GM18868 (cell line): Measurements from ENCODE around the gene HEXD.

Source experiments
- ATAC-seq: cut with Tn5 transposase; IDR thresholded peaks from one replicate; pipeline ENCODE4 v1.9.1; 2021; ENCODE audit warnings: mild to moderate bottlenecking, moderate library complexity; ENCODE audit not compliant: unreplicated experiment

Gene HEXD

DNA sequence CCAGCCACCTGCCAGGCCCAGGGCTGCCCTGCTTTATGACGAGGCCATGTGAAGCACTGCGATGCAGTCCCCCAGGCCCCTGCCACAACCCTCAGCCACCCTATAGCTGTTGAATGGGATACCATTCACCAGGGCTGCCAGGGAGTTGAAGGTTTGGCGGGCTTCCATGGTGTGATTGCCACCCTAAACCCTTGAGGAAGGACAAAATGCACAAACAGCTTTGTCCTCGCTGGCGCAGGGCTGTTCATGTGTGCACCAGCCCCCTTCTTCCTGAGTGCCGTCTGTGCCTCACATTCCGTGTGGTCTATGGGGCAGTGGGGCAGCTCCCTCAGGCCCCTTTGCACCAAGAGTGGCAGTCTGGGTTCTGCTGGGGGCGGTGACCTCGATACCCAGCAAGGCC is 65.7 kb downstream of the HEXD start:
- no peak for ATAC-seq

DNA sequence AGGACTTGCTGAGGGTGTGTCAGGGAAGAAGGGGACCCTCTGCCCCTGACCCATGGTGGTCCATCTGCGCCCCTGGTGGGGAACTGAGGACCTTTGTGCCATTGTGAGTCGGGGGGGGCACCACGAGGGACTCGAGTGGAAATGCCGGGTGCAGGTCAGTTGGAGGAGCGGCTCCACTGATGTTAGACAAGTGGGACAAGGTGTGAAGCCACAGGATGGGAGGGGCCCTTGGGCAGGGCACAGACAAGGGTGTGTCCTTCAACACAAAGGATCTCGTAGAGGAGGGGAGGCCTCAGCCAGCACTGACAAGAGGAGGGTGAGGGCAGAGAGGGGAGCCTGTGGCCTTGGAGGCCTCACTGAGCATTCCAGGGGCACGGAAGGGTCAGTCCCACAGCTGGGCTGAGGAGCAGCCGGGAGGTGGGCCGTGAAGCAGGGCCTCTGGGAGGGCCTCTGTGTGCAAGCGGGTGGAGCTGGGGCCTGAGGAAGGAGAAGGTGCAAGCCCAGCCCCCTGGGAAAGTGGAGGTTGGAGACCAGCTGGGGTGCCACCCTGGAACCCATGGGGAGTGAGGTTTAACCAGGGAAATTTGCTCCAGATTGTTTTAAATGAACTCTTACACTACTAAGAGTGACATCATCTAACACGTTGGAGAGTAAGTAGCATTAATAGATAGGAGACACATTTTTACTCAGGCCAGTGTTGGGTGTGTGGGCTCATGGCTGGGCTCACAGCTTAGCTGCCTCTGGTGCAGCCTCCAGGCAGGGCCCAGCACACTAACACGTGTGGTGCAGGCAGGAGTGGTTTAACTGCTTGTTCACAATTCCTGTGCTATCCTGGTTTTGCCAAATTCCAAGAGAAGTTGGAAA is 68.3 kb downstream of the HEXD start:
- ATAC-seq = no peak

DNA sequence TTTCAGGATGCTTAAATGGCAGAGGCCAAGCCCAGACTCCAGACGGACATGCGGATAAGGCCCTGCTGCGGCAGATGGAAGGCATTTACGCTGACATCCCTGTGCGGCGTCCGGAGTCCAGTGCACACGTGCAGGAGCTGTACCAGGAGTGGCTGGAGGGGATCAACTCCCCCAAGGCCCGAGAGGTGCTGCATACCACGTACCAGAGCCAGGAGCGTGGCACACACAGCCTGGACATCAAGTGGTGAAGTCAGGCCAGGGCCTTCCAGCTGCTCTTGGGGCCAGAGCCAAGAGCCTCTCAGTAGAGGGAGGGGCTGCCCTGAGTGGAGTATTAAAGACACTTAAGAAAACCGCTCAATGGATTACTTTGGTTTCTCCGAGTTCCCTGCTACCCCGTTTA is 69.8 kb downstream of the HEXD start:
- no peak for ATAC-seq

- no peak for ATAC-seq
These were observed 71.0 kb downstream of the HEXD start for GRCh38 chr17:82489117-82489516.

DNA sequence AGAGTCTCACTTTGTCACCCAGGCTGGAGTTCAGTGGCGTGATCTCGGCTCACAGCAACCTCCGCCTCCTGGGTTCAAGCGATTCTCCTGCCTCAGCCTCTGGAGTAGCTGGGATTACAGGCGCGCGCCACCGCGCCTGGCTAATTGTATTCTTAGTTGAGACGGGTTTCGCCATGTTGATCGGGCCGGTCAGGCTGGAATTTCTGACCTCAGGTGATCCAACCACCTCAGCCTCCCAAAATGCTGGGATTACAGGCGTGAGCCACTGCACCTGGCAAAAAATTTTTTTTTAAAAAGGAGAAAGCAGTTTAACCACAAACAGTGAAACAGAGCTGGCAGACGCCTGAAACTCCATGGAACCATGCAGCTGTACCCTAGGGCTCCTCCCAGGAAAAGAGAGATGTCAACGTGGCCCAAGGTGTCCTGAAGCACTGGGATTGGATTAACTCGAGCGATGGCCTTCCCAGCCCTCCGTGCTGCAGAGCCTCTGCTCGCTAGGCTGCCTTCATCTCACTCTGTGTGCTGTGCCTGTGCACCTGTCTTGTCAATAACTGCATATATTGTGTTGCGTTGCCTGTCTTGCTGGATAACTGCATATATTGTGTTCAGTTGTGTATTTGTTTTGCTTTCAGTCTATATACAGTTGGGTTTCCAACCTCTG is 71.8 kb downstream of the HEXD start:
- ATAC-seq = no peak

- ATAC-seq = no peak
These were observed 72.5 kb downstream of the HEXD start for GRCh38 chr17:82490512-82491195.

DNA sequence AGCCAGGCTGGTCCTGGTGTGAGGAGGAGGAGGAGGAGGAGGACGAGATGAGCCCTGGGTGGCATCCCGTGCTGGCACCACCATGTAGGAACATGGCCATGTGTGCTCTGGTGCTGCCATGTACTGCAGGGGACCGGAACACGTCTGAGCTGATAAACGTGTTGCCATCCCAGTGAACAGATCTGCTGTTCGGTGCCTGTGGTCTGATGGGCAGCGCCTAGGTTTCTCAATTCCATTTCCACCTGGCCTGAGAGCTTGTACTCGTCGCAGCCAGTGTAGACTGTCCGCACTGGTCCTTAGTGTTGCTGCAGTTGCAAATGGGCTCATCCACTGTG is 73.0 kb downstream of the HEXD start:
- ATAC-seq = no peak

DNA sequence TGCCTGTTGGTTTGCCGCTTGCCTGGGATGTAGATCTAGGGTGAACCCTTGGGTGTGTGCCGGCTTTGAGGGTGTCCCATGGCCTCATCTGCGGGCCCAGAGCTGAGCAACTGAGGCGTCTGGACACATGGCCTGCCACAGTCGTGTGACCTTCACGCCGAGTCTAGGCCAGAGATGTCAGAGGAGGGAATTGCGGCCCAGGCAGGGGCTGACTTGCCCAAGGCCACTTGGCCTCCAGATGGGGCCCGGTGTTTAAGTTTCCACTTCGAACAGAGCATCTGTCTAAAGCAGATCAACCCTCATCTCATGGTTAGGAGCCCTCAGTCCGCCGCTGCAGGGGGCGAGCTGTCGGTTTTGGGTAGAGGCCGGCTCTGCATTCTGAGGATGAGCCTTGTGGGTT is 73.4 kb downstream of the HEXD start:
- ATAC-seq = no peak
